Stimulated activated CD8-positive, alpha-beta memory T cell treated with anti-CD3 and anti-CD28 coated beads, Interleukin-12 subunit alpha, Interleukin-12 subunit beta, amount 100 ng/mL, for 1 hour (primary cell): Measurements from ENCODE around the gene SMOC1.

ENCODE experiments used
- DNase-seq: peaks from one replicate; pipeline ENCODE4 v3.0.0-alpha.2; 2020; ENCODE audit warnings: low read depth

The SMOC1 gene

GRCh38 chr14:69863083-69863482 is 16.1 kb upstream of the SMOC1 start:
- DNase-seq = no peak

- no peak for DNase-seq
Measured at GRCh38 chr14:69865701-69866365, 13.4 kb upstream of the SMOC1 start.

- no peak for DNase-seq
Measured at GRCh38 chr14:69868363-69868963, 10.8 kb upstream of the SMOC1 start.

GRCh38 chr14:69870613-69871012 is 8.6 kb upstream of the SMOC1 start:
- no peak for DNase-seq

- no peak for DNase-seq
Measured at GRCh38 chr14:69873877-69874780, 5.1 kb upstream of the SMOC1 start.

GRCh38 chr14:69876221-69876847 is 2.9 kb upstream of the SMOC1 start:
- DNase-seq = no peak

GRCh38 chr14:69876848-69877306 is 2.3 kb upstream of the SMOC1 start:
- DNase-seq = no peak

- DNase-seq = no peak
Measured at GRCh38 chr14:69877492-69877891, 1.7 kb upstream of the SMOC1 start.

GRCh38 chr14:69878251-69878650 is 965 bp upstream of the SMOC1 start:
- no peak for DNase-seq

- DNase-seq = no peak
Measured at GRCh38 chr14:69880044-69880487, 850 bp downstream of the SMOC1 start.

- DNase-seq = no peak
Measured at GRCh38 chr14:69880893-69881292, 1.7 kb downstream of the SMOC1 start.

GRCh38 chr14:69882116-69882864 is 3.1 kb downstream of the SMOC1 start:
- DNase-seq = no peak

GRCh38 chr14:69882915-69883314 is 3.7 kb downstream of the SMOC1 start:
- no peak for DNase-seq

- DNase-seq = no peak
Measured at GRCh38 chr14:69886453-69887242, 7.4 kb downstream of the SMOC1 start.

GRCh38 chr14:69887740-69888657 is 8.8 kb downstream of the SMOC1 start:
- no peak for DNase-seq

GRCh38 chr14:69891422-69891821 is 12.2 kb downstream of the SMOC1 start:
- no peak for DNase-seq

- DNase-seq = no peak
Measured at GRCh38 chr14:69895109-69895508, 15.9 kb downstream of the SMOC1 start.

GRCh38 chr14:69896080-69896479 is 16.9 kb downstream of the SMOC1 start:
- DNase-seq = no peak

GRCh38 chr14:69896972-69897371 is 17.8 kb downstream of the SMOC1 start:
- no peak for DNase-seq

GRCh38 chr14:69900603-69901002 is 21.4 kb downstream of the SMOC1 start:
- DNase-seq = no peak
